Stimulated activated naive CD8-positive, alpha-beta T cell treated with anti-CD3 and anti-CD28 coated beads, Interleukin-15, amount 100 ng/mL, for 72 hours (primary cell): ENCODE results near the gene ENDOG.
"Not testable (repeated sequence)": the region's sequence is repeated elsewhere in the genome, so short reads cannot be mapped to it uniquely, and the experiment has no call there.

Source experiments
- ATAC-seq: fragments of 150-1000 bp; cut with Tn5 transposase; 2 replicates; pipeline ENCODE4 v1.10.0; 2021; ENCODE audit warnings: mild to moderate bottlenecking, moderate library complexity
- DNase-seq, 2 donors: peaks; one replicate each; pipeline ENCODE4 v3.0.0; 2021 to 2022
- H3K27ac Mint-ChIP-seq, 2 donors: one replicate each; pipeline ENCODE4 v1.8.0; 2022; ENCODE audit warnings: mild to moderate bottlenecking in 2 of 2, mixed read lengths in 2 of 2, moderate library complexity in 2 of 2
- H3K27me3 Mint-ChIP-seq: one replicate; pipeline ENCODE4 v1.8.0; 2022; ENCODE audit warnings: mixed read lengths
- H3K4me1 Mint-ChIP-seq: one replicate; pipeline ENCODE4 v1.8.0; 2022; ENCODE audit warnings: mild to moderate bottlenecking, mixed read lengths
- H3K4me3 Mint-ChIP-seq, 2 donors: one replicate each; pipeline ENCODE4 v1.8.0; 2022; ENCODE audit warnings: mild to moderate bottlenecking in 2 of 2, mixed read lengths in 2 of 2, moderate library complexity in 1 of 2
- H3K9me3 Mint-ChIP-seq, 2 donors: one replicate each; pipeline ENCODE4 v1.8.0; 2022; ENCODE audit warnings: mixed read lengths in 2 of 2

Gene ENDOG

GRCh38 chr9:128788445-128788844 is 29.9 kb upstream of the ENDOG start:
- Mint-ChIP-seq H3K9me3 (no peaks in the 10 kb centered on the region), H3K4me3 (peak overlapping the region; percentile 99), H3K27me3 (no peaks in the 10 kb centered on the region), H3K4me1 (peaks cover 35% of the 10 kb centered on the region), H3K27ac (peak overlapping the region in 1 of 2 donors; percentile 98)
- DNase-seq: no peak
- ATAC-seq: no peak

- no peak for DNase-seq
- H3K27ac Mint-ChIP-seq: peak overlapping the region; percentile 19 to 42
- no peak for ATAC-seq
- no peaks in the 10 kb centered on the region for H3K27me3 Mint-ChIP-seq
- peaks cover 31% of the 10 kb centered on the region for H3K4me1 Mint-ChIP-seq
- no peaks in the 10 kb centered on the region for H3K9me3 Mint-ChIP-seq
- no peak overlapping the region for H3K4me3 Mint-ChIP-seq
These were observed 27.8 kb upstream of the ENDOG start for GRCh38 chr9:128790536-128790935.

GRCh38 chr9:128792134-128792533 is 26.2 kb upstream of the ENDOG start:
- Mint-ChIP-seq H3K27me3 (no peaks in the 10 kb centered on the region), H3K9me3 (no peaks in the 10 kb centered on the region), H3K27ac (no peak overlapping the region), H3K4me1 (peaks cover 25% of the 10 kb centered on the region), H3K4me3 (no peak overlapping the region)
- DNase-seq (no peak), ATAC-seq (no peak)

- ATAC-seq (no peak), DNase-seq (no peak)
- no peak overlapping the region for H3K4me3 Mint-ChIP-seq
- no peaks in the 10 kb centered on the region for H3K27me3 Mint-ChIP-seq
- peaks cover 20% of the 10 kb centered on the region for H3K4me1 Mint-ChIP-seq
- H3K27ac Mint-ChIP-seq: peak overlapping the region in 1 of 2 donors; percentile 81
- H3K9me3 Mint-ChIP-seq: no peaks in the 10 kb centered on the region
These were observed 25.2 kb upstream of the ENDOG start for GRCh38 chr9:128792978-128793686.

GRCh38 chr9:128794961-128795360 is 23.3 kb upstream of the ENDOG start:
- ATAC-seq, DNase-seq, H3K4me1 Mint-ChIP-seq, H3K9me3 Mint-ChIP-seq, H3K4me3 Mint-ChIP-seq, H3K27me3 Mint-ChIP-seq, H3K27ac Mint-ChIP-seq: not testable (repeated sequence)

DNA sequence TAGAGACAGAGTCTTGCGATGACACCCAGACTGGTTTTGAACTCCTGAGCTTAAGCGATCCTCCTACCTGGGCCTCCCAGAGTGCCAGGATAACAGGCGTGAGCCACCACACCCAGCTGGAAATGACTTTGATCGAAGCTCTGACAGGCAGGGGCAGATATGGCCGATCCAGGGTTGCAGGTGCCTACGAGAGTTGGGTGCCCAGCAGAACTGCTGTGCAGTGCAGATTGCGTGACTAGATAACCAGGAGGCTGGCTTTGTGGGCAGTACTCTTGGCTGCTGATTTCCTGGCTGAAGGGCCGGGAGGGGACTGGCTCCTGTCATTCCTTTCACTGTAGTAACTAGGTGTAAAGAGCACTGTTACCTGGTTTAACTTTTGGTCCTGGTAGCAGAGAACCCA is 19.4 kb upstream of the ENDOG start:
- no peaks in the 10 kb centered on the region for H3K4me1 Mint-ChIP-seq
- no peak for ATAC-seq
- no peak overlapping the region for H3K27ac Mint-ChIP-seq
- no peaks in the 10 kb centered on the region for H3K27me3 Mint-ChIP-seq
- no peaks in the 10 kb centered on the region for H3K9me3 Mint-ChIP-seq
- H3K4me3 Mint-ChIP-seq: no peak overlapping the region
- no peak for DNase-seq

DNA sequence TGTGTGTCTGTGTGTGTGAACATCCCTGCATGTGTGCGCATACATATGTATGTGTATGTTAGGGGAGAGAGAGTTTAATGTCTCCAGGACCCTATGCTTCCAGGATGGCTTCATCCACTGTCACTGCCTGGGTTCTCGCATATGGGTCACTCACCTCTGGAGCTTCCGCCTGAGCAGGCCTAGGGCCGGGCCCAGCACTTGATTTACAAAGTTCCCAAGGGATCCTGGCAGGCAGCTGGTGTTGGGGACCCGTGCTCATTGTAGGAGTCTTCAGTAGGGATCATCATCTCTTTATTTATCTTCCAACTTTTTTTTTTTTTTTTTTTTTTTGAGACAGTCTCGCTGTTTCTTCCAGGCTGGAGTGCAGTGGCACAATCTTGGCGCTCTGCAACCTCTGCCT is 18.2 kb upstream of the ENDOG start:
- H3K27me3 Mint-ChIP-seq: no peaks in the 10 kb centered on the region
- DNase-seq (no peak), ATAC-seq (no peak)
- peak overlapping the region in 1 of 2 donors; percentile 34 for H3K27ac Mint-ChIP-seq
- H3K9me3 Mint-ChIP-seq: no peaks in the 10 kb centered on the region
- no peak overlapping the region for H3K4me3 Mint-ChIP-seq
- H3K4me1 Mint-ChIP-seq: no peaks in the 10 kb centered on the region

DNA sequence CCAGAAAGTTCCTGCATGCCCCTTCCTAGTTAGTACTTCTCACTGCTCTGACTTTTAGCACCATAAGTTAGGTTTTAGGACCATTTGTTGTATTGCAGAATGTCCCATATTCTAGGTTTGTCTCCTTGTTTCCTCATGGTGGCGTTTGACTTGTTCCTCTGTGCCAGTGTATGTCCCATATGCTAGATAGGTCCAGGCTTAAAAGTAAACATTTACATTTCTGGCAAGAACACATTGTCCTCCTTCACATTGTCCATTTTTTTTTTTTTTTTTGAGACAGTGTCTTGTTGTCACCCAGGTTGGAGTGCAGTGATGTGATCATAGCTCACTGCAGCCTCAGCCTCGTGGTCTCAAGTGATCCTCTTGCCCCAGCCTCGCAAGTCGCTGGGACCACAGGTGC is 15.8 kb upstream of the ENDOG start:
- no peaks in the 10 kb centered on the region for H3K9me3 Mint-ChIP-seq
- no peak overlapping the region for H3K27ac Mint-ChIP-seq
- H3K4me3 Mint-ChIP-seq: no peak overlapping the region
- DNase-seq: no peak
- ATAC-seq: no peak
- no peaks in the 10 kb centered on the region for H3K4me1 Mint-ChIP-seq
- no peaks in the 10 kb centered on the region for H3K27me3 Mint-ChIP-seq

DNA sequence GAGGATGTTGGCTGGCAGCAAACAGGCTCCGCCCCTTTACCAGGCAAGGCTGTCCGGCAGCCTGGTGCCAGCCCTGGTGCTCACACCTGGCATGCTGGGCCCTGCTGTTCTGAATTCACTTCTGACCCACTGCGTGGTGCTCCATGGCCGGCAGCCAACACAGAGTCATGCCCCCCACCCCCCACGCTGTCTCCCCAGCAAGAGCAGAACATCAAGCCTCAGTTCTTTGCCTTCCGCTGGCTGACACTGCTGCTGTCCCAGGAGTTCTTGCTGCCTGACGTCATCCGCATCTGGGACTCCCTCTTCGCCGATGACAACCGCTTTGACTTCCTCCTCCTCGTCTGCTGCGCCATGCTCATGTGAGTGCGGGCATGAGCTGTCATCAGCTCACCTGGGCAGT is 12.6 kb upstream of the ENDOG start:
- no peak for DNase-seq
- no peak for ATAC-seq
- Mint-ChIP-seq H3K9me3 (no peaks in the 10 kb centered on the region), H3K4me1 (no peaks in the 10 kb centered on the region), H3K27me3 (no peaks in the 10 kb centered on the region), H3K4me3 (no peak overlapping the region), H3K27ac (no peak overlapping the region)

- H3K9me3 Mint-ChIP-seq: no peaks in the 10 kb centered on the region
- H3K4me3 Mint-ChIP-seq: no peak overlapping the region
- DNase-seq (no peak), ATAC-seq (no peak)
- no peaks in the 10 kb centered on the region for H3K27me3 Mint-ChIP-seq
- H3K4me1 Mint-ChIP-seq: no peaks in the 10 kb centered on the region
- no peak overlapping the region for H3K27ac Mint-ChIP-seq
These were observed 10.5 kb upstream of the ENDOG start for GRCh38 chr9:128807827-128808226.

DNA sequence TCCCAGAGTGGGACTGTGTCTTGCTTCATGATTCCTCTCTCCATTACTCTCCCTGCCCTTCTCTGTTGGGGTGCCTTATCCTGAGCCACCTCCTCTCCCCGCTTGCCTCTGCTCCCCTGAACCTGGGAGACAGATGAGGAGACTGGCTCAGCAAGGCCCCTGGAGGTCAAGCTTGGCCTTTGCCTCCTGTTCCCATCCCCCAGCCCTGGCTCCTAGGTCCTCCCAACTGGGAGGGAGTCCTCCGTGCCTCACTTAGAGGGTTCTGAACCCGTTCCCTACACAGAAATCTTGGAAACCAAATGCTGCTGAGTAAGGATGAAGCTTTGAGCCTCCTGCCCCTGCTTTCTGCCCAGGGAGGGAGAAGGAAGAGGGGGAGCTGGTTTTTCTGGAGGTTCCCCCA is 9.8 kb upstream of the ENDOG start:
- ATAC-seq: no peak

DNA sequence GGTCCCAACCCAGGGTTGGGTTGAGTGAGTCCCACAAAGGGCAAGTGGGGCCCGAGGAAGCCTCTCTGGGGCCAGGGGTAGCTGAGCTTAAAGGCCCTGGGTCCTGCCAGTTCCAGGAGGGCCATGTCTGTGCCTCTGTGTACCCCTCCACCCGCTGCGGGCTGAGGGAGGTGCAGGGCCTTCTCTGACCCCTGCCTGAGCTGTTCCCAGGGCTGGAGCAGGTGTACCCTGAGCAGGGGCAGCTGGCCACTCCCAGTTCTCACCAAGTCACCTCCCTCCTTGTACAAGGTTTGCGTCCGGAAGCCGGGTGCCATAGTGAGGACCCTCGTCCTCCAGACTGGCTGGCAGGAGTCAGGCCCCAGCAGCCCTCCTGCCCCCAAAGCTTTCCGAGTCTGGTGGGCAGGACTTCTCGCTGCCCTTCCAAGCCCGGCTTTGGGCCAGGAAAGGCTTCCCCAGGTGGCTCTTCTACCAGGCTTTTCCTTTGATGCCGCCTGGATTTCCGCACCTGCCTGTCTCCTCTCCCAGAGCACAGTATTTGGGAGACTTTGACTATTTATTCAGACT is 9.2 kb upstream of the ENDOG start:
- no peaks in the 10 kb centered on the region for H3K9me3 Mint-ChIP-seq
- no peaks in the 10 kb centered on the region for H3K27me3 Mint-ChIP-seq
- H3K4me3 Mint-ChIP-seq: no peak overlapping the region
- H3K27ac Mint-ChIP-seq: no peak overlapping the region
- DNase-seq: no peak
- ATAC-seq: no peak
- no peaks in the 10 kb centered on the region for H3K4me1 Mint-ChIP-seq

More for the DNA sequence above, 9.8 kb upstream of the ENDOG start:
- H3K27ac Mint-ChIP-seq: no peak overlapping the region
- H3K4me1 Mint-ChIP-seq: no peaks in the 10 kb centered on the region
- no peaks in the 10 kb centered on the region for H3K9me3 Mint-ChIP-seq
- no peak overlapping the region for H3K4me3 Mint-ChIP-seq
- no peak for DNase-seq
- H3K27me3 Mint-ChIP-seq: no peaks in the 10 kb centered on the region

- Mint-ChIP-seq H3K9me3 (no peaks in the 10 kb centered on the region), H3K27me3 (no peaks in the 10 kb centered on the region), H3K4me1 (no peaks in the 10 kb centered on the region), H3K4me3 (no peak overlapping the region), H3K27ac (no peak overlapping the region)
- ATAC-seq (no peak), DNase-seq (no peak)
These were observed 8.5 kb upstream of the ENDOG start for GRCh38 chr9:128809831-128810230.

DNA sequence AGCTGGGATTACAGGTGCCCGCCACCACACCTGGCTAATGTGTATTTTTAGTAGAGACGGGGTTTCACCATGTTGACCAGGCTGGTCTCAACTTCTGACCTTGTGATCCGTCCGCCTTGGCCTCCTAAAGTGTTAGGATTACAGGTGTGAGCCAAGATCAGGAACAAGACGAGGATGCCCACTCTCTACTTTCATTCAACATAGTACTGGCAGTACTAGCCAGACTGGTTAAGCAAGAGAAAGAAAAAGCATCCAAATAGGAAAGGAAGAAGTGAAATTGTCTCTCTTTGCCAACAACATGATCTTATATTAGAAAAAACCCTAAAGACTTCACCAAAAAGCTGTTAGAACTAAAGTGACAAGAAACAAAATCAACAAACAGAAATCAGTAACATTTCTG is 7.4 kb upstream of the ENDOG start:
- H3K27me3 Mint-ChIP-seq: no peaks in the 10 kb centered on the region
- ATAC-seq (no peak), DNase-seq (no peak)
- no peak overlapping the region for H3K4me3 Mint-ChIP-seq
- no peaks in the 10 kb centered on the region for H3K4me1 Mint-ChIP-seq
- H3K27ac Mint-ChIP-seq: peak overlapping the region in 1 of 2 donors; percentile 79
- H3K9me3 Mint-ChIP-seq: no peaks in the 10 kb centered on the region

DNA sequence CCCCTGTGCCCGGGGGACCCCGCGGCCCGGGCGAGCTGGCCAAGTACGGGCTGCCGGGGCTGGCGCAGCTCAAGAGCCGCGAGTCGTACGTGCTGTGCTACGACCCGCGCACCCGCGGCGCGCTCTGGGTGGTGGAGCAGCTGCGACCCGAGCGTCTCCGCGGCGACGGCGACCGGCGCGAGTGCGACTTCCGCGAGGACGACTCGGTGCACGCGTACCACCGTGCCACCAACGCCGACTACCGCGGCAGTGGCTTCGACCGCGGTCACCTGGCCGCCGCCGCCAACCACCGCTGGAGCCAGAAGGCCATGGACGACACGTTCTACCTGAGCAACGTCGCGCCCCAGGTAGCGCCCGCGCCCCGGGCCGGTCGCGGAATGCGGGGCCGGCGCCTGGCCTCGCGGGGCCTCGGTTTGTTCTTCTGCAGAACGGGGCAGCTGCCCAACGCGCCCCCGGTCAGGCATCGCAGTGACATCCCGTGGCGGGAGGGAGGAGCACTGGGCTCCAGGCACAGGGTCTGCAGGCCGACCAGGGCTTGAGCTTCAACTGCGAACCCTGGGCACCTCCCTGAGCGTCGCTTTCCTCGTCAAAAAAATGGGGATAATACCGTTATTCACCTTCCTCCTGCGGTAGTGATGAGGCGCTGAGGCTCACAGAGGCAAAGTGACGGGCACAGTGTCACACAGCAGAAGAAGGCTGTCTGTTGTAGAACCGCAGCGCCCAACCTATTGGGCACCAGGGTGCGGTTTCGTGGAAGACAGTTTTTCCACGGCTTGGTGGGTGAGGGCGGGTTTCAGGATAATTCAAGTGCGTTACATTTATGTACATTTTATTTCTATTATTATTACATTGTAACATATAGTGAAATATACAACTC is 777 bp downstream of the ENDOG start:
- H3K27ac Mint-ChIP-seq: peak overlapping the region in 1 of 2 donors; percentile 89

More for the DNA sequence above, 777 bp downstream of the ENDOG start:
- H3K27me3 Mint-ChIP-seq: no peaks in the 10 kb centered on the region
- H3K9me3 Mint-ChIP-seq: no peaks in the 10 kb centered on the region
- DNase-seq (peak; percentile 19 to 44), ATAC-seq (peak; percentile 61)
- H3K4me3 Mint-ChIP-seq: peak overlapping the region; percentile 72 to 78
- H3K4me1 Mint-ChIP-seq: peaks cover 32% of the 10 kb centered on the region
